WTC11 (cell line): Measurements from ENCODE around the gene IZUMO4. TPM values are rescaled to one million over a fixed set of nuclear protein-coding genes. Genes with fewer than 3 reads are reported as not detected.

Experiments used
- ATAC-seq: fragments of 200-7000 bp; cut with Tn5 transposase; 2 replicates; pipeline ENCODE4 v1.10.0; 2021; ENCODE audit warnings: mild to moderate bottlenecking, moderate library complexity
- CTCF ChIA-PET: fragments of 300-600 bp; sonication (Branson Sonifier 250); formaldehyde crosslinking; loops from one replicate; lab custom pipeline; 2021; ENCODE audit warnings: antibody characterized with exemption; lab: Charles Lee
- POLR2A ChIA-PET: fragments of 350-600 bp; sonication (Branson Sonifier 250); formaldehyde crosslinking; loops from one replicate; lab custom pipeline; 2021; ENCODE audit warnings: antibody characterized with exemption; lab: Charles Lee
- DNase-seq: peaks from one replicate; pipeline ENCODE4 v3.0.0; 2021; ENCODE audit warnings: low spot score
- H3K27ac Mint-ChIP-seq: 2 replicates; pipeline ENCODE4 v1.8.0; 2021; ENCODE audit warnings: mixed read lengths
- H3K27me3 Mint-ChIP-seq: 2 replicates; pipeline ENCODE4 v1.8.0; 2021; ENCODE audit warnings: low read depth, mild to moderate bottlenecking, moderate library complexity, mixed read lengths
- H3K36me3 Mint-ChIP-seq: 2 replicates; pipeline ENCODE4 v1.8.0; 2021; ENCODE audit warnings: mixed read lengths
- H3K4me1 Mint-ChIP-seq: 2 replicates; pipeline ENCODE4 v1.8.0; 2022; ENCODE audit warnings: mixed read lengths
- H3K4me3 Mint-ChIP-seq: 2 replicates; pipeline ENCODE4 v1.8.0; 2021; ENCODE audit warnings: mild to moderate bottlenecking, moderate library complexity, mixed read lengths
- H3K9me3 Mint-ChIP-seq: 2 replicates; pipeline ENCODE4 v1.8.0; 2021; ENCODE audit warnings: mixed read lengths
- AFF4 ChIP-seq: sonication (generic); formaldehyde crosslinking; IDR thresholded peaks from 2 replicates; pipeline ENCODE4 v1.8.1; 2023; ENCODE audit warnings: mild to moderate bottlenecking, missing genetic modification reagents, borderline replicate concordance
- FOXP1 ChIP-seq: sonication (generic); formaldehyde crosslinking; IDR thresholded peaks from 2 replicates; pipeline ENCODE4 v1.8.0; 2022; ENCODE audit warnings: missing genetic modification reagents, mild to moderate bottlenecking, moderate library complexity, borderline replicate concordance
- GRHL2 ChIP-seq: fragments of 250-450 bp; sonication (Bioruptor Pico); IDR thresholded peaks from 2 replicates; pipeline ENCODE4 v1.8.0; 2022; ENCODE audit warnings: mild to moderate bottlenecking, moderate library complexity; ENCODE audit not compliant: insufficient replicate concordance, severe bottlenecking
- MLX ChIP-seq: sonication (generic); formaldehyde crosslinking; IDR thresholded peaks from 2 replicates; pipeline ENCODE4 v1.8.1; 2023; ENCODE audit warnings: mild to moderate bottlenecking, missing genetic modification reagents, moderate library complexity
- NR3C1 ChIP-seq: sonication (generic); formaldehyde crosslinking; conservative IDR thresholded peaks from 2 replicates; pipeline ENCODE4 v1.8.1; 2023; ENCODE audit warnings: low read depth, mild to moderate bottlenecking, missing genetic modification reagents
- SOX15 ChIP-seq: fragments of 250-450 bp; sonication (Bioruptor Pico); IDR thresholded peaks from 2 replicates; pipeline ENCODE4 v1.9.0; 2021; ENCODE audit warnings: mild to moderate bottlenecking
- ZNF512 ChIP-seq: sonication (generic); formaldehyde crosslinking; IDR thresholded peaks from 2 replicates; pipeline ENCODE4 v1.8.1; 2022; ENCODE audit warnings: missing genetic modification reagents, borderline replicate concordance
- total RNA-seq: library from RNA; stranded (reverse); gene quantifications from 3 replicates; pipeline ENCODE4 v1.2.3, GENCODE V29; 2021
- TF ChIP-seq, protein P1 (sequence below): sonication (generic); formaldehyde crosslinking; IDR thresholded peaks from 2 replicates; pipeline ENCODE4 v1.8.0; 2022; ENCODE audit warnings: mild to moderate bottlenecking, missing genetic modification reagents
- TF ChIP-seq, protein P2 (sequence below): fragments of 200-600 bp; IDR thresholded peaks from 2 replicates; pipeline ENCODE4 v1.8.0; 2022; ENCODE audit warnings: antibody characterized with exemption
- TF ChIP-seq, protein P3 (sequence below): sonication (generic); formaldehyde crosslinking; IDR thresholded peaks from 2 replicates; pipeline ENCODE4 v1.8.0; 2022; ENCODE audit warnings: mild to moderate bottlenecking, missing genetic modification reagents
- TF ChIP-seq, protein P4 (sequence below): sonication (generic); formaldehyde crosslinking; IDR thresholded peaks from 2 replicates; pipeline ENCODE4 v1.8.1; 2023; ENCODE audit warnings: mild to moderate bottlenecking, missing genetic modification reagents, moderate library complexity
- TF ChIP-seq, protein P5 (sequence below): fragments of 250-450 bp; sonication (Bioruptor Pico); conservative IDR thresholded peaks from 2 replicates; pipeline ENCODE4 v1.9.0; 2021; ENCODE audit warnings: mild to moderate bottlenecking
- TF ChIP-seq, protein P6 (sequence below): fragments of 250-450 bp; sonication (Bioruptor Pico); IDR thresholded peaks from 2 replicates; pipeline ENCODE4 v1.9.0; 2021; ENCODE audit warnings: mild to moderate bottlenecking

IZUMO4 gene
- total RNA-seq, 1 experiment from 2014 or later = 1.9 TPM

DNA sequence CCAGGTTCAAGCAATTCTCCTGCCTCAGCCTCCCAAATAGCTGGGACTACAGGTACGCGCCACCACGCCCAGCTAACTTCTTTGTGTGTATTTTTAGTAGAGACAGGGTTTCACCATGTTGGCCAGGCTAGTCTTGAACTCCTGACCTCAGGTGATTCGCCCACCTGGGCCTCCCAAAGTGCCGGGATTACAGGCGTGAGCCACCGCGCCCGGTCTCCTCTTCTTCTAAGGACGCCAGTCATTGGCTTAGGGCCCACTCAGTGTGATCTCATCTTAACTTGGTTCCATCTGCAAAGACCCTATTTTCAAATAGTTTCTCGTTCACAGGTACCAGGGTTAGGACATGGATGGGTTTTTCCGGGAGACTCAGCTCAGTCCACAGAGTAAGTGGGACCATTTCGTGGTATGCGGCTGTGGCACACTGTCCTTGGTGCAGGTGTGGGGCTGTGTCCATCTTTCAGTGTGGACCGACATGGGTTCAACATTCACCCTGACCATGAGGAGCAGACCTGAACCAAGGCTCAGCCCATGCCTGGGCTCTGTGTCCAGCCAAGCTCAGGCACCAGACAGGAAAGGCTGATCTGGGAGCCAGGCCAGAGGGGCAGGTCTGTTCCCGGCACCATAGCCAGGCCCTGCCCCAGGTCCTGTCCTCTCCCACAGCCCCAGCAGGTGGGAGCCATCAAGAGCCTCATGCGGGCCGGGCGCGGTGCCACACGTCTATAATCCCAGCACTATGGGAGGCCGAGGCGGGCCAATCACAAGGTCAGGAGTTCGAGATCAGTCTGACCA, 42.9 kb upstream of the IZUMO4 start:
- Mint-ChIP-seq H3K27ac (no peak overlapping the region), H3K36me3 (no peaks in the 10 kb centered on the region), H3K4me3 (no peak overlapping the region), H3K4me1 (peaks cover 17% of the 10 kb centered on the region), H3K9me3 (no peaks in the 10 kb centered on the region), H3K27me3 (no peaks in the 10 kb centered on the region)
- ChIA-PET POLR2A (no interaction called here), CTCF (interaction anchor here (1.5 kb wide), 1 partner anchor 21 kb away, joined by 4 read pairs; no protein-coding TSS in a partner anchor)
- TF ChIP-seq, protein P1, sequence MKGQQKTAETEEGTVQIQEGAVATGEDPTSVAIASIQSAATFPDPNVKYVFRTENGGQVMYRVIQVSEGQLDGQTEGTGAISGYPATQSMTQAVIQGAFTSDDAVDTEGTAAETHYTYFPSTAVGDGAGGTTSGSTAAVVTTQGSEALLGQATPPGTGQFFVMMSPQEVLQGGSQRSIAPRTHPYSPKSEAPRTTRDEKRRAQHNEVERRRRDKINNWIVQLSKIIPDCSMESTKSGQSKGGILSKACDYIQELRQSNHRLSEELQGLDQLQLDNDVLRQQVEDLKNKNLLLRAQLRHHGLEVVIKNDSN (CRISPR knock-in tag) = no peak
- TF ChIP-seq SOX15 (CRISPR knock-in tag) (no peak), GRHL2 (CRISPR knock-in tag) (no peak), AFF4 (no peak), MLX (CRISPR knock-in tag) (no peak), FOXP1 (CRISPR knock-in tag) (no peak), NR3C1 (CRISPR knock-in tag) (no peak), ZNF512 (CRISPR knock-in tag) (no peak)
- TF ChIP-seq, protein P2, sequence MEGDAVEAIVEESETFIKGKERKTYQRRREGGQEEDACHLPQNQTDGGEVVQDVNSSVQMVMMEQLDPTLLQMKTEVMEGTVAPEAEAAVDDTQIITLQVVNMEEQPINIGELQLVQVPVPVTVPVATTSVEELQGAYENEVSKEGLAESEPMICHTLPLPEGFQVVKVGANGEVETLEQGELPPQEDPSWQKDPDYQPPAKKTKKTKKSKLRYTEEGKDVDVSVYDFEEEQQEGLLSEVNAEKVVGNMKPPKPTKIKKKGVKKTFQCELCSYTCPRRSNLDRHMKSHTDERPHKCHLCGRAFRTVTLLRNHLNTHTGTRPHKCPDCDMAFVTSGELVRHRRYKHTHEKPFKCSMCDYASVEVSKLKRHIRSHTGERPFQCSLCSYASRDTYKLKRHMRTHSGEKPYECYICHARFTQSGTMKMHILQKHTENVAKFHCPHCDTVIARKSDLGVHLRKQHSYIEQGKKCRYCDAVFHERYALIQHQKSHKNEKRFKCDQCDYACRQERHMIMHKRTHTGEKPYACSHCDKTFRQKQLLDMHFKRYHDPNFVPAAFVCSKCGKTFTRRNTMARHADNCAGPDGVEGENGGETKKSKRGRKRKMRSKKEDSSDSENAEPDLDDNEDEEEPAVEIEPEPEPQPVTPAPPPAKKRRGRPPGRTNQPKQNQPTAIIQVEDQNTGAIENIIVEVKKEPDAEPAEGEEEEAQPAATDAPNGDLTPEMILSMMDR = no peak
- TF ChIP-seq, protein P3, sequence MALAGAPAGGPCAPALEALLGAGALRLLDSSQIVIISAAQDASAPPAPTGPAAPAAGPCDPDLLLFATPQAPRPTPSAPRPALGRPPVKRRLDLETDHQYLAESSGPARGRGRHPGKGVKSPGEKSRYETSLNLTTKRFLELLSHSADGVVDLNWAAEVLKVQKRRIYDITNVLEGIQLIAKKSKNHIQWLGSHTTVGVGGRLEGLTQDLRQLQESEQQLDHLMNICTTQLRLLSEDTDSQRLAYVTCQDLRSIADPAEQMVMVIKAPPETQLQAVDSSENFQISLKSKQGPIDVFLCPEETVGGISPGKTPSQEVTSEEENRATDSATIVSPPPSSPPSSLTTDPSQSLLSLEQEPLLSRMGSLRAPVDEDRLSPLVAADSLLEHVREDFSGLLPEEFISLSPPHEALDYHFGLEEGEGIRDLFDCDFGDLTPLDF = no peak
- TF ChIP-seq, protein P4, sequence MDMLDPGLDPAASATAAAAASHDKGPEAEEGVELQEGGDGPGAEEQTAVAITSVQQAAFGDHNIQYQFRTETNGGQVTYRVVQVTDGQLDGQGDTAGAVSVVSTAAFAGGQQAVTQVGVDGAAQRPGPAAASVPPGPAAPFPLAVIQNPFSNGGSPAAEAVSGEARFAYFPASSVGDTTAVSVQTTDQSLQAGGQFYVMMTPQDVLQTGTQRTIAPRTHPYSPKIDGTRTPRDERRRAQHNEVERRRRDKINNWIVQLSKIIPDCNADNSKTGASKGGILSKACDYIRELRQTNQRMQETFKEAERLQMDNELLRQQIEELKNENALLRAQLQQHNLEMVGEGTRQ (CRISPR knock-in tag) = no peak
- TF ChIP-seq, protein P5, sequence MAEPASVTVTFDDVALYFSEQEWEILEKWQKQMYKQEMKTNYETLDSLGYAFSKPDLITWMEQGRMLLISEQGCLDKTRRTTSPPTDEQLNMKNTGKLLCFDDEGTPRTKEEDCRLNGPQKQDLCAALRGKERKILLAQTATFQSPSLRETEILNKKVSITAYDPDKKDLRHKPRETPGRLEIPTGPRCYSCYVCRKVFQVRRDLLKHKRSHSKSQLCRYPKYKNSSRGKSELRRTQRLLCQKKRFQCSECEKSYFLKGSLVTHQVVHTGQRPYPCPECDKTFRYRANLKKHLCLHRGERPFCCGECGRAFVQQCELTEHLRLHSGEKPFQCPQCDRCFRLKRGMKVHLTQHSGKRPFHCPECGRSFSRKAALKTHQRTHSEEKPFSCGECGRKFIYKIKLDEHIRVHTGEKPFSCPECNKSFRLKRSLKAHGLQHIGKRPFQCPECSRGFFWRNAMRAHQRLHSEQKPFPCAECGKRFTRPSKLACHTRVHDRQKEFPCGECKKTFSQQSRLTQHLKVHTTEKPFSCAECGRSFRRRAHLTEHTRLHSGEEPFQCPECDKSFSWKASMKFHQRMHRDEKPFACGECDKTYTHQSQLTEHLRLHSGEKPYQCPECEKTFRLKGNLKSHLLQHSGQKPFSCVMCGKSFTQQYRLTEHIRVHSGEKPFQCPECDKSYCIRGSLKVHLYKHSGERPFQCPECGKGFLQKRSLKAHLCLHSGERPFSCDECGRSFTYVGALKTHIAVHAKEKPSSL (CRISPR knock-in tag) = no peak
- TF ChIP-seq, protein P6, sequence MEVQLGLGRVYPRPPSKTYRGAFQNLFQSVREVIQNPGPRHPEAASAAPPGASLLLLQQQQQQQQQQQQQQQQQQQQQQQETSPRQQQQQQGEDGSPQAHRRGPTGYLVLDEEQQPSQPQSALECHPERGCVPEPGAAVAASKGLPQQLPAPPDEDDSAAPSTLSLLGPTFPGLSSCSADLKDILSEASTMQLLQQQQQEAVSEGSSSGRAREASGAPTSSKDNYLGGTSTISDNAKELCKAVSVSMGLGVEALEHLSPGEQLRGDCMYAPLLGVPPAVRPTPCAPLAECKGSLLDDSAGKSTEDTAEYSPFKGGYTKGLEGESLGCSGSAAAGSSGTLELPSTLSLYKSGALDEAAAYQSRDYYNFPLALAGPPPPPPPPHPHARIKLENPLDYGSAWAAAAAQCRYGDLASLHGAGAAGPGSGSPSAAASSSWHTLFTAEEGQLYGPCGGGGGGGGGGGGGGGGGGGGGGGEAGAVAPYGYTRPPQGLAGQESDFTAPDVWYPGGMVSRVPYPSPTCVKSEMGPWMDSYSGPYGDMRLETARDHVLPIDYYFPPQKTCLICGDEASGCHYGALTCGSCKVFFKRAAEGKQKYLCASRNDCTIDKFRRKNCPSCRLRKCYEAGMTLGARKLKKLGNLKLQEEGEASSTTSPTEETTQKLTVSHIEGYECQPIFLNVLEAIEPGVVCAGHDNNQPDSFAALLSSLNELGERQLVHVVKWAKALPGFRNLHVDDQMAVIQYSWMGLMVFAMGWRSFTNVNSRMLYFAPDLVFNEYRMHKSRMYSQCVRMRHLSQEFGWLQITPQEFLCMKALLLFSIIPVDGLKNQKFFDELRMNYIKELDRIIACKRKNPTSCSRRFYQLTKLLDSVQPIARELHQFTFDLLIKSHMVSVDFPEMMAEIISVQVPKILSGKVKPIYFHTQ = no peak
- ATAC-seq (no peak), DNase-seq (no peak)
